ENCODE measurements around the gene LRRC15.
A peak's percentile ranks its signal among the peaks of the same experiment; 100 is the strongest.

LRRC15 gene

GRCh38 chr3:194357681-194358080, 11.9 kb downstream of the LRRC15 start:
- DNase-seq: no peak

GRCh38 chr3:194355379-194355778, 14.2 kb downstream of the LRRC15 start:
- no peak for DNase-seq

- DNase-seq: no peak
Observed at GRCh38 chr3:194354315-194354714, 15.2 kb downstream of the LRRC15 start.

GRCh38 chr3:194352667-194353246, 16.8 kb downstream of the LRRC15 start:
- no peak for DNase-seq

- DNase-seq: no peak
Observed at GRCh38 chr3:194351952-194352536, 17.5 kb downstream of the LRRC15 start.

GRCh38 chr3:194351080-194351672, 18.4 kb downstream of the LRRC15 start, which contains the start of gene CPN2:
Gene CPN2, minus strand, starts transcription at chr3:194351328. Its CDS starts 8,626 bp downstream, at chr3:194342702.
- no peak for DNase-seq

- DNase-seq: no peak
Observed at GRCh38 chr3:194350726-194351071, 18.8 kb downstream of the LRRC15 start.

- no peak for DNase-seq
Observed at GRCh38 chr3:194348354-194348753, 21.2 kb downstream of the LRRC15 start.

- no peak for DNase-seq
Observed at GRCh38 chr3:194346621-194347020, 22.9 kb downstream of the LRRC15 start.

GRCh38 chr3:194346035-194346434, 23.5 kb downstream of the LRRC15 start:
- DNase-seq: no peak

GRCh38 chr3:194344012-194344411, 25.5 kb downstream of the LRRC15 start:
- peak; percentile 3 for DNase-seq

GRCh38 chr3:194343561-194343893, 26.0 kb downstream of the LRRC15 start:
- no peak for DNase-seq

- no peak for DNase-seq
Observed at GRCh38 chr3:194342861-194343560, 26.5 kb downstream of the LRRC15 start.

GRCh38 chr3:194340757-194341400, 28.7 kb downstream of the LRRC15 start:
- DNase-seq: no peak

GRCh38 chr3:194339840-194340239, 29.7 kb downstream of the LRRC15 start:
- no peak for DNase-seq

- no peak for DNase-seq
Observed at GRCh38 chr3:194339356-194339755, 30.2 kb downstream of the LRRC15 start.

- DNase-seq: no peak
Observed at GRCh38 chr3:194337965-194338753, 31.4 kb downstream of the LRRC15 start.

- no peak for DNase-seq
Observed at GRCh38 chr3:194336601-194337355, 32.8 kb downstream of the LRRC15 start.

- DNase-seq: no peak
Observed at GRCh38 chr3:194333981-194334320, 35.6 kb downstream of the LRRC15 start.

- no peak for DNase-seq
Observed at GRCh38 chr3:194333212-194333980, 36.1 kb downstream of the LRRC15 start.

- DNase-seq: no peak
Observed at GRCh38 chr3:194332858-194333211, 36.7 kb downstream of the LRRC15 start.
